K562 (cell line): ENCODE data around the gene PNCK. TPM values are rescaled to one million over a fixed set of nuclear protein-coding genes. Genes with fewer than 3 reads are reported as not detected.

Source experiments
- ATAC-seq: fragments of 200-7000 bp; cut with Tn5 transposase; 3 replicates; pipeline ENCODE4 v1.9.1; 2020; ENCODE audit warnings: moderate library complexity
- BruUV-seq: library from RNA; stranded (reverse); fragments of 400-500 nt; replicated peaks from 2 replicates; lab custom pipeline; 2021; lab: Mats Ljungman, UMichigan
- CTCF ChIA-PET: fragments of 300-600 bp; formaldehyde crosslinking; extraction: SDS; loops from one replicate; lab custom pipeline; 2021; ENCODE audit warnings: low intra/inter-chr PET ratio; lab: Yijun Ruan, JAX
- POLR2A ChIA-PET: fragments of 300-600, 350-650 bp; sonication (Branson Sonifier 250); formaldehyde crosslinking; extraction: SDS; loops from one replicate; lab custom pipeline; 2021; ENCODE audit warnings: antibody characterized with exemption, inconsistent platforms; lab: Yijun Ruan, JAX
- DNase-seq, 4 experiments: peaks; one replicate each; pipeline versions ENCODE4 v3.0.0 to v3.0.0-alpha.2; 2011 to 2018; ENCODE audit warnings: low spot score in 3 of 4, mixed read lengths in 3 of 4; ENCODE audit errors: extremely low read depth in 1 of 4
- FAIRE-seq: peaks from 2 replicates; lab custom pipeline; 2011; peaks lifted over from hg19 to GRCh38; lab: Jason Lieb, UNC
- H2AFZ ChIP-seq: 2 replicates; pipeline ENCODE4 v1.6.0; 2011; ENCODE audit warnings: low read depth, low read length, control low read depth, inconsistent platforms
- H3K27ac ChIP-seq: fragments of 200-600 bp; 3 replicates; pipeline ENCODE4 v1.8.0; 2011; ENCODE audit warnings: low read depth, mild to moderate bottlenecking, control low read depth, inconsistent platforms, low read length, moderate library complexity, mixed read lengths; ENCODE audit errors: extremely low read depth
- H3K27me3 ChIP-seq, 2 experiments: fragments of 300-600 bp in 1 of 2; 2 replicates in 1 of 2; 3 replicates in 1 of 2; pipeline versions ENCODE4 v1.6.0 to v1.8.0; 2011; ENCODE audit warnings: inconsistent platforms in 2 of 2, low read length in 2 of 2, mild to moderate bottlenecking in 1 of 2, mixed read lengths in 1 of 2, moderate library complexity in 1 of 2; ENCODE audit not compliant: control insufficient read depth in 2 of 2, insufficient read depth in 2 of 2
- H3K36me3 ChIP-seq: fragments of 300-600 bp; 3 replicates; pipeline ENCODE4 v1.8.0; 2011; ENCODE audit warnings: mild to moderate bottlenecking, low read length, inconsistent platforms; ENCODE audit not compliant: control insufficient read depth, insufficient read depth
- H3K4me1 ChIP-seq, 2 experiments: fragments of 200-600 bp in 1 of 2; replicated peaks in 1 of 2; 2 replicates in 1 of 2; 3 replicates in 1 of 2; pipeline versions ENCODE4 v1.5.1 to v1.8.0; 2011; ENCODE audit warnings: inconsistent platforms in 2 of 2, low read length in 2 of 2, mild to moderate bottlenecking in 1 of 2, mixed read lengths in 1 of 2, moderate library complexity in 1 of 2; ENCODE audit not compliant: control insufficient read depth in 2 of 2, insufficient read depth in 2 of 2
- H3K4me2 ChIP-seq: 2 replicates; pipeline ENCODE4 v1.6.1; 2011; ENCODE audit warnings: low read length, control low read depth, inconsistent platforms, mixed read lengths; ENCODE audit not compliant: insufficient read depth
- H3K4me3 ChIP-seq: fragments of 200-600 bp; sonication (generic), shearing (Covaris generic); 2 replicates; pipeline ENCODE4 v1.5.1; 2016; ENCODE audit warnings: control low read depth, inconsistent platforms
- H3K79me2 ChIP-seq: fragments of 200-600 bp; 3 replicates; pipeline ENCODE4 v1.8.0; 2011; ENCODE audit warnings: low read length, inconsistent platforms; ENCODE audit not compliant: control insufficient read depth, insufficient read depth
- H3K9ac ChIP-seq, 2 experiments: 2 replicates each; pipeline versions ENCODE4 v1.6.0 to v1.6.1; 2011; ENCODE audit warnings: low read depth in 2 of 2, low read length in 2 of 2, control low read depth in 1 of 2, inconsistent platforms in 1 of 2, mild to moderate bottlenecking in 1 of 2, mixed read lengths in 1 of 2; ENCODE audit not compliant: insufficient read depth in 1 of 2
- H3K9me1 ChIP-seq: one replicate; pipeline ENCODE4 v1.6.0; 2011; ENCODE audit warnings: inconsistent platforms, mild to moderate bottlenecking, low read length, moderate library complexity; ENCODE audit not compliant: control insufficient read depth, insufficient read depth
- H3K9me3 ChIP-seq: replicated peaks from 2 replicates; pipeline ENCODE4 v1.5.1; 2011; ENCODE audit warnings: low read depth, low read length, inconsistent platforms; ENCODE audit not compliant: control insufficient read depth, insufficient read depth
- H4K20me1 ChIP-seq: replicated peaks from 2 replicates; pipeline ENCODE4 v1.6.1; 2011; ENCODE audit warnings: low read length, inconsistent platforms, mixed read lengths; ENCODE audit not compliant: control insufficient read depth, insufficient read depth
- HDAC8 ChIP-seq: fragments of 450-650 bp; IDR thresholded peaks from 2 replicates; pipeline ENCODE4 v1.6.1; 2016; ENCODE audit warnings: mild to moderate bottlenecking, missing genetic modification characterization, moderate library complexity, missing compliant biosample characterization
- POLR2G ChIP-seq: fragments of 200-400 bp; formaldehyde crosslinking; IDR thresholded peaks from 2 replicates; pipeline ENCODE4 v1.6.1; 2017; ENCODE audit warnings: low read depth, mild to moderate bottlenecking, antibody characterized with exemption, low read length, moderate library complexity
- WGBS: fragments of 100-300 bp; shearing (Covaris generic); methylation state at CpG from one replicate; pipeline ENCODE4 v1.1.6; 2016; ENCODE audit warnings: low coverage, mixed read lengths; ENCODE audit not compliant: insufficient coverage; ENCODE audit errors: missing lambda C conversion rate; 5-methylcytosine and 5-hydroxymethylcytosine counted together
- in situ Hi-C: fragments of 300-500 bp; cut with MboI; formaldehyde crosslinking; loops from 4 replicates; pipeline ENCODE4 v1.15.0; 2018; ENCODE audit warnings: inconsistent platforms, mixed read lengths
- intact Hi-C: fragments of 100-400 bp; cut with micrococcal nuclease; formaldehyde crosslinking; loops from 2 replicates; pipeline ENCODE4 v1.14.2; 2022
- polyA plus RNA-seq, 8 experiments: library from polyadenylated mRNA; depleted of rRNA in 4 of 8; stranded (reverse) in 5 of 8; unstranded in 3 of 8; fragments of >200 nt; fragmentation: Nextera tagmentation in 2 of 8; fragmentation: Illumina TruSeq in 1 of 8; extraction: Ambion mirVana in 2 of 8; extraction: Trizol in 1 of 8; gene quantifications; 2 replicates each; pipeline versions ENCODE4 v1.2.1 to v1.2.3, GENCODE V29; 2011 to 2014; ENCODE audit warnings: inconsistent platforms in 1 of 8, missing spikeins in 1 of 8
- total RNA-seq, 7 experiments: library from RNA; depleted of rRNA in 6 of 7; stranded (reverse); fragments of >200 nt in 6 of 7; fragmentation: Illumina TruSeq in 2 of 7; extraction: Trizol in 2 of 7; gene quantifications; 2 replicates each; pipeline versions ENCODE4 v1.2.1 to v1.2.3, GENCODE V29; 2011 to 2021; ENCODE audit warnings: low replicate concordance in 1 of 7
- TF ChIP-seq, protein P1 (sequence below): fragments of 450-650 bp; IDR thresholded peaks from 2 replicates; pipeline ENCODE4 v1.6.1; 2016; ENCODE audit warnings: mild to moderate bottlenecking, moderate library complexity

Gene PNCK
- total and polyA plus RNA-seq, 9 of the 15 experiments (the other 6 are each of a cell fraction or from before 2014, with no cell fraction given): 0.13 to 7.5 (median 1.2) TPM; not detected in 1

GRCh38 chrX:153706799-153707198 is 33.2 kb upstream of the PNCK start:
- H3K79me2 ChIP-seq: peaks cover 9% of the 10 kb centered on the region; the same call in 1 of the 3 replicates
- no peak overlapping the region; the same call in 2 of the 3 replicates for H3K27ac ChIP-seq
- FAIRE-seq (no peak), DNase-seq (no peak), ATAC-seq (no peak)
- CTCF ChIA-PET: interaction anchor here (3.0 kb wide), 1 partner anchor 168 kb away, joined by 14 read pairs; no protein-coding TSS in a partner anchor
- H2AFZ ChIP-seq: no peak overlapping the region
- H3K27me3 ChIP-seq: no peaks in the 10 kb centered on the region
- H3K4me2 ChIP-seq: no peak overlapping the region
- WGBS: 96% methylated on average over 4 of the region's 9 CpGs
- H4K20me1 ChIP-seq: no peaks in the 10 kb centered on the region; the same call in 1 of the 2 replicates
- peaks cover 3 to 13% of the 10 kb centered on the region in 2 experiments; a peak in 4 of 5 replicates for H3K4me1 ChIP-seq
- H3K9me1 ChIP-seq: peaks cover 3% of the 10 kb centered on the region
- no peaks in the 10 kb centered on the region for H3K9me3 ChIP-seq
- TF ChIP-seq, protein P1, sequence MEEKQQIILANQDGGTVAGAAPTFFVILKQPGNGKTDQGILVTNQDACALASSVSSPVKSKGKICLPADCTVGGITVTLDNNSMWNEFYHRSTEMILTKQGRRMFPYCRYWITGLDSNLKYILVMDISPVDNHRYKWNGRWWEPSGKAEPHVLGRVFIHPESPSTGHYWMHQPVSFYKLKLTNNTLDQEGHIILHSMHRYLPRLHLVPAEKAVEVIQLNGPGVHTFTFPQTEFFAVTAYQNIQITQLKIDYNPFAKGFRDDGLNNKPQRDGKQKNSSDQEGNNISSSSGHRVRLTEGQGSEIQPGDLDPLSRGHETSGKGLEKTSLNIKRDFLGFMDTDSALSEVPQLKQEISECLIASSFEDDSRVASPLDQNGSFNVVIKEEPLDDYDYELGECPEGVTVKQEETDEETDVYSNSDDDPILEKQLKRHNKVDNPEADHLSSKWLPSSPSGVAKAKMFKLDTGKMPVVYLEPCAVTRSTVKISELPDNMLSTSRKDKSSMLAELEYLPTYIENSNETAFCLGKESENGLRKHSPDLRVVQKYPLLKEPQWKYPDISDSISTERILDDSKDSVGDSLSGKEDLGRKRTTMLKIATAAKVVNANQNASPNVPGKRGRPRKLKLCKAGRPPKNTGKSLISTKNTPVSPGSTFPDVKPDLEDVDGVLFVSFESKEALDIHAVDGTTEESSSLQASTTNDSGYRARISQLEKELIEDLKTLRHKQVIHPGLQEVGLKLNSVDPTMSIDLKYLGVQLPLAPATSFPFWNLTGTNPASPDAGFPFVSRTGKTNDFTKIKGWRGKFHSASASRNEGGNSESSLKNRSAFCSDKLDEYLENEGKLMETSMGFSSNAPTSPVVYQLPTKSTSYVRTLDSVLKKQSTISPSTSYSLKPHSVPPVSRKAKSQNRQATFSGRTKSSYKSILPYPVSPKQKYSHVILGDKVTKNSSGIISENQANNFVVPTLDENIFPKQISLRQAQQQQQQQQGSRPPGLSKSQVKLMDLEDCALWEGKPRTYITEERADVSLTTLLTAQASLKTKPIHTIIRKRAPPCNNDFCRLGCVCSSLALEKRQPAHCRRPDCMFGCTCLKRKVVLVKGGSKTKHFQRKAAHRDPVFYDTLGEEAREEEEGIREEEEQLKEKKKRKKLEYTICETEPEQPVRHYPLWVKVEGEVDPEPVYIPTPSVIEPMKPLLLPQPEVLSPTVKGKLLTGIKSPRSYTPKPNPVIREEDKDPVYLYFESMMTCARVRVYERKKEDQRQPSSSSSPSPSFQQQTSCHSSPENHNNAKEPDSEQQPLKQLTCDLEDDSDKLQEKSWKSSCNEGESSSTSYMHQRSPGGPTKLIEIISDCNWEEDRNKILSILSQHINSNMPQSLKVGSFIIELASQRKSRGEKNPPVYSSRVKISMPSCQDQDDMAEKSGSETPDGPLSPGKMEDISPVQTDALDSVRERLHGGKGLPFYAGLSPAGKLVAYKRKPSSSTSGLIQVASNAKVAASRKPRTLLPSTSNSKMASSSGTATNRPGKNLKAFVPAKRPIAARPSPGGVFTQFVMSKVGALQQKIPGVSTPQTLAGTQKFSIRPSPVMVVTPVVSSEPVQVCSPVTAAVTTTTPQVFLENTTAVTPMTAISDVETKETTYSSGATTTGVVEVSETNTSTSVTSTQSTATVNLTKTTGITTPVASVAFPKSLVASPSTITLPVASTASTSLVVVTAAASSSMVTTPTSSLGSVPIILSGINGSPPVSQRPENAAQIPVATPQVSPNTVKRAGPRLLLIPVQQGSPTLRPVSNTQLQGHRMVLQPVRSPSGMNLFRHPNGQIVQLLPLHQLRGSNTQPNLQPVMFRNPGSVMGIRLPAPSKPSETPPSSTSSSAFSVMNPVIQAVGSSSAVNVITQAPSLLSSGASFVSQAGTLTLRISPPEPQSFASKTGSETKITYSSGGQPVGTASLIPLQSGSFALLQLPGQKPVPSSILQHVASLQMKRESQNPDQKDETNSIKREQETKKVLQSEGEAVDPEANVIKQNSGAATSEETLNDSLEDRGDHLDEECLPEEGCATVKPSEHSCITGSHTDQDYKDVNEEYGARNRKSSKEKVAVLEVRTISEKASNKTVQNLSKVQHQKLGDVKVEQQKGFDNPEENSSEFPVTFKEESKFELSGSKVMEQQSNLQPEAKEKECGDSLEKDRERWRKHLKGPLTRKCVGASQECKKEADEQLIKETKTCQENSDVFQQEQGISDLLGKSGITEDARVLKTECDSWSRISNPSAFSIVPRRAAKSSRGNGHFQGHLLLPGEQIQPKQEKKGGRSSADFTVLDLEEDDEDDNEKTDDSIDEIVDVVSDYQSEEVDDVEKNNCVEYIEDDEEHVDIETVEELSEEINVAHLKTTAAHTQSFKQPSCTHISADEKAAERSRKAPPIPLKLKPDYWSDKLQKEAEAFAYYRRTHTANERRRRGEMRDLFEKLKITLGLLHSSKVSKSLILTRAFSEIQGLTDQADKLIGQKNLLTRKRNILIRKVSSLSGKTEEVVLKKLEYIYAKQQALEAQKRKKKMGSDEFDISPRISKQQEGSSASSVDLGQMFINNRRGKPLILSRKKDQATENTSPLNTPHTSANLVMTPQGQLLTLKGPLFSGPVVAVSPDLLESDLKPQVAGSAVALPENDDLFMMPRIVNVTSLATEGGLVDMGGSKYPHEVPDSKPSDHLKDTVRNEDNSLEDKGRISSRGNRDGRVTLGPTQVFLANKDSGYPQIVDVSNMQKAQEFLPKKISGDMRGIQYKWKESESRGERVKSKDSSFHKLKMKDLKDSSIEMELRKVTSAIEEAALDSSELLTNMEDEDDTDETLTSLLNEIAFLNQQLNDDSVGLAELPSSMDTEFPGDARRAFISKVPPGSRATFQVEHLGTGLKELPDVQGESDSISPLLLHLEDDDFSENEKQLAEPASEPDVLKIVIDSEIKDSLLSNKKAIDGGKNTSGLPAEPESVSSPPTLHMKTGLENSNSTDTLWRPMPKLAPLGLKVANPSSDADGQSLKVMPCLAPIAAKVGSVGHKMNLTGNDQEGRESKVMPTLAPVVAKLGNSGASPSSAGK: no peak
- no peak for TF ChIP-seq HDAC8 (tag)
- peak; percentile 16; the same call in 1 of the 2 replicates for TF ChIP-seq POLR2G
- TF ChIP-seq, all 486 proteins: peak for 1
- in situ Hi-C loops: no loop called here
- Histone ChIP-seq H3K9ac (peak overlapping the region in 1 of 2 experiments; percentile 58; a peak in 2 of 4 replicates), H3K4me3 (no peak overlapping the region), H3K36me3 (peaks cover 84% of the 10 kb centered on the region; the same call in 1 of the 3 replicates)
- POLR2A ChIA-PET: no interaction called here
- intact Hi-C loops: no loop called here
- no TSS peak for BruUV-seq
